GM23338 (cell line): Measurements from ENCODE around the gene ZBTB6. TPM values are rescaled to one million over a fixed set of nuclear protein-coding genes. Genes with fewer than 3 reads are reported as not detected.

Experiments used
- ATAC-seq: fragments of 200-7000 bp; cut with Tn5 transposase; 3 replicates; pipeline ENCODE4 v1.9.1; 2020
- DNase-seq: peaks from one replicate; pipeline ENCODE4 v3.0.0-alpha.2; 2015; ENCODE audit warnings: low spot score
- H2AFZ ChIP-seq: fragments of 200-600 bp; sonication (generic); 2 replicates; pipeline ENCODE4 v1.8.0; 2016; ENCODE audit warnings: antibody characterized with exemption, mild to moderate bottlenecking, moderate library complexity
- H3F3A ChIP-seq: fragments of 200-600 bp; sonication (generic); replicated peaks from 2 replicates; pipeline ENCODE4 v1.8.0; 2017; ENCODE audit warnings: antibody characterized with exemption, mixed run types, low read depth
- H3K27ac ChIP-seq: fragments of 200-600 bp; sonication (generic); 2 replicates; pipeline ENCODE4 v1.6.1; 2016; ENCODE audit warnings: low read depth
- H3K27me3 ChIP-seq: fragments of 200-600 bp; sonication (generic); 2 replicates; pipeline ENCODE4 v1.8.0; 2016; ENCODE audit warnings: mild to moderate bottlenecking, mixed run types, moderate library complexity; ENCODE audit not compliant: insufficient read depth
- H3K36me3 ChIP-seq: fragments of 200-600 bp; sonication (generic); 2 replicates; pipeline ENCODE4 v1.8.0; 2016; ENCODE audit warnings: mild to moderate bottlenecking; ENCODE audit not compliant: insufficient read depth
- H3K4me1 ChIP-seq: fragments of 200-600 bp; sonication (generic); 2 replicates; pipeline ENCODE4 v1.8.0; 2016; ENCODE audit warnings: mild to moderate bottlenecking, moderate library complexity; ENCODE audit not compliant: insufficient read depth
- H3K4me2 ChIP-seq: fragments of 200-600 bp; sonication (generic); 2 replicates; pipeline ENCODE4 v1.7.1; 2017; ENCODE audit warnings: mixed run types
- H3K4me3 ChIP-seq: fragments of 200-600 bp; sonication (generic); 2 replicates; pipeline ENCODE4 v1.6.1; 2016; ENCODE audit warnings: mixed run types
- H3K79me2 ChIP-seq: fragments of 200-600 bp; sonication (generic); replicated peaks from 2 replicates; pipeline ENCODE4 v1.8.0; 2017; ENCODE audit warnings: mild to moderate bottlenecking; ENCODE audit not compliant: insufficient read depth
- H3K9me2 ChIP-seq: fragments of 200-600 bp; sonication (generic); 2 replicates; pipeline ENCODE4 v1.8.0; 2017; ENCODE audit not compliant: insufficient read depth
- H4K20me1 ChIP-seq: fragments of 200-600 bp; sonication (generic); replicated peaks from 2 replicates; pipeline ENCODE4 v1.8.0; 2017; ENCODE audit warnings: mild to moderate bottlenecking; ENCODE audit not compliant: insufficient read depth
- H3K27ac Mint-ChIP-seq: 2 replicates; pipeline ENCODE4 v1.8.0; 2020; ENCODE audit warnings: inconsistent platforms, mild to moderate bottlenecking, moderate library complexity, mixed read lengths
- H3K27me3 Mint-ChIP-seq: 3 replicates; pipeline ENCODE4 v1.8.0; 2022; ENCODE audit warnings: low read depth, mild to moderate bottlenecking, moderate library complexity, mixed read lengths, inconsistent platforms; ENCODE audit not compliant: insufficient read depth, poor library complexity
- H3K36me3 Mint-ChIP-seq: 3 replicates; pipeline ENCODE4 v1.8.0; 2021; ENCODE audit warnings: low read depth, mild to moderate bottlenecking, inconsistent platforms, moderate library complexity, mixed read lengths
- H3K4me1 Mint-ChIP-seq: 3 replicates; pipeline ENCODE4 v1.8.0; 2020; ENCODE audit warnings: mild to moderate bottlenecking, inconsistent platforms, mixed read lengths
- H3K4me3 Mint-ChIP-seq: 3 replicates; pipeline ENCODE4 v1.8.0; 2021; ENCODE audit warnings: moderate library complexity, mild to moderate bottlenecking, inconsistent platforms, mixed read lengths
- H3K9me3 Mint-ChIP-seq: 3 replicates; pipeline ENCODE4 v1.8.0; 2020; ENCODE audit warnings: moderate library complexity, mild to moderate bottlenecking, inconsistent platforms, mixed read lengths
- CREB1 ChIP-seq: fragments of 250-450 bp; sonication (Bioruptor Pico); IDR thresholded peaks from 2 replicates; pipeline ENCODE4 v1.5.0; 2020; ENCODE audit warnings: low read depth, mild to moderate bottlenecking, moderate library complexity
- EZH2 ChIP-seq: fragments of 200-600 bp; sonication (generic); IDR thresholded peaks from one replicate; pipeline ENCODE4 v1.8.0; 2017; ENCODE audit warnings: antibody characterized with exemption, mild to moderate bottlenecking, low read depth; ENCODE audit not compliant: unreplicated experiment
- EZH2phosphoT487 ChIP-seq: fragments of 200-600 bp; sonication (generic); IDR thresholded peaks from one replicate; pipeline ENCODE4 v1.8.1; 2018; ENCODE audit warnings: antibody characterized with exemption; ENCODE audit not compliant: unreplicated experiment
- JUNB ChIP-seq: IDR thresholded peaks from one replicate; pipeline ENCODE4 v1.6.1; 2016; ENCODE audit warnings: antibody characterized with exemption; ENCODE audit not compliant: unreplicated experiment
- NANOG ChIP-seq: IDR thresholded peaks from 2 replicates; pipeline ENCODE4 v1.6.1; 2016; ENCODE audit warnings: antibody characterized with exemption, borderline replicate concordance
- POLR2AphosphoS5 ChIP-seq: IDR thresholded peaks from 2 replicates; pipeline ENCODE4 v1.6.1; 2016; ENCODE audit warnings: antibody characterized with exemption, low read depth
- STAT1 ChIP-seq: IDR thresholded peaks from one replicate; pipeline ENCODE4 v1.6.1; 2016; ENCODE audit warnings: antibody characterized with exemption; ENCODE audit not compliant: unreplicated experiment
- ZNF114 ChIP-seq: fragments of 250-450 bp; sonication (Bioruptor Pico); IDR thresholded peaks from 2 replicates; pipeline ENCODE4 v1.5.0; 2020; ENCODE audit warnings: mild to moderate bottlenecking, moderate library complexity
- ZNF331 ChIP-seq: fragments of 250-450 bp; sonication (Bioruptor Pico); IDR thresholded peaks from 2 replicates; pipeline ENCODE4 v1.5.0; 2020; ENCODE audit warnings: low read depth, mild to moderate bottlenecking, moderate library complexity
- polyA plus RNA-seq: library from polyadenylated mRNA; unstranded; fragments of >200 nt; fragmentation: Nextera tagmentation; extraction: Ambion mirVana; gene quantifications from 2 replicates; pipeline ENCODE4 v1.2.1, GENCODE V29; 2016
- total RNA-seq: library from RNA; depleted of rRNA; stranded (reverse); fragments of >200 nt; shearing (Covaris generic); gene quantifications from 2 replicates; pipeline ENCODE4 v1.2.3, GENCODE V29; 2014
- TF ChIP-seq, protein P1 (sequence below): IDR thresholded peaks from 2 replicates; pipeline ENCODE4 v1.6.1; 2016; ENCODE audit warnings: antibody characterized with exemption
- TF ChIP-seq, protein P2 (sequence below), 2 experiments: fragments of 200-600 bp in 1 of 2; sonication (generic) in 1 of 2; conservative IDR thresholded peaks; 2 replicates each; pipeline versions ENCODE4 v1.5.1 to v1.6.1; 2016 to 2017; ENCODE audit warnings: antibody characterized with exemption in 2 of 2, low read depth in 2 of 2, mild to moderate bottlenecking in 2 of 2, moderate library complexity in 1 of 2
- TF ChIP-seq, protein P3 (sequence below): fragments of 250-450 bp; sonication (Bioruptor Pico); IDR thresholded peaks from 2 replicates; pipeline ENCODE4 v1.5.0; 2020; ENCODE audit warnings: mild to moderate bottlenecking, moderate library complexity
- TF ChIP-seq, protein P4 (sequence below): IDR thresholded peaks from one replicate; pipeline ENCODE4 v1.6.1; 2018; ENCODE audit warnings: antibody characterized with exemption; ENCODE audit not compliant: unreplicated experiment

The ZBTB6 gene
- total and polyA plus RNA-seq, 2 experiments from 2014 or later: 4.0 to 12.7 TPM

DNA sequence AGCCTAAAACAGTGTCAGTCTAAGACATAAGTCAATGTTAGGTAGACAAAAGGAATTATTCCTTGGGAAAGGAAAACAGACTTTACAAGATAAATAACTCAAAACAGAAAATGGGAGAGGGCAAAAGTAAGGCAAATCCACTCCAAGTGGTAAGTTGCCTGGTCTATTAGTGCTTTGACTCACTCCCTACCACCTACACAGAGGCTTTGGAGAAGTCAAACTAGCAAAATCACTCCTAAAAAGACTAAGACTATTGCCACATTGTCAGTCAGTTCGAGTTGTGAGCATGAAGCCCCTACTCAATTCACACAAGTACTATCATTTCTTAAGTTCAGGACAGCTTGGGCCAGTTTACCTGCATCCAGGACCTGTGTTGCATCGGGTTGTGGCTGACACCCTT is 5.2 kb upstream of the ZBTB6 start:
- H3K4me1 Mint-ChIP-seq: peaks cover 13% of the 10 kb centered on the region
- H3K27ac Mint-ChIP-seq: no peak overlapping the region
- peaks cover 5% of the 10 kb centered on the region for H3K27me3 Mint-ChIP-seq
- DNase-seq (no peak), ATAC-seq (no peak)
- peaks cover 45% of the 10 kb centered on the region for H3K79me2 ChIP-seq
- no peaks in the 10 kb centered on the region for H3K9me2 ChIP-seq
- H3K27ac ChIP-seq: no peak overlapping the region
- 0 out of 2 replicates have a peak, but pooled peaks cover 4% of the 10 kb centered on the region for H3F3A ChIP-seq
- no peaks in the 10 kb centered on the region for H3K9me3 Mint-ChIP-seq
- no peak overlapping the region for H3K4me2 ChIP-seq
- TF ChIP-seq, protein P1, sequence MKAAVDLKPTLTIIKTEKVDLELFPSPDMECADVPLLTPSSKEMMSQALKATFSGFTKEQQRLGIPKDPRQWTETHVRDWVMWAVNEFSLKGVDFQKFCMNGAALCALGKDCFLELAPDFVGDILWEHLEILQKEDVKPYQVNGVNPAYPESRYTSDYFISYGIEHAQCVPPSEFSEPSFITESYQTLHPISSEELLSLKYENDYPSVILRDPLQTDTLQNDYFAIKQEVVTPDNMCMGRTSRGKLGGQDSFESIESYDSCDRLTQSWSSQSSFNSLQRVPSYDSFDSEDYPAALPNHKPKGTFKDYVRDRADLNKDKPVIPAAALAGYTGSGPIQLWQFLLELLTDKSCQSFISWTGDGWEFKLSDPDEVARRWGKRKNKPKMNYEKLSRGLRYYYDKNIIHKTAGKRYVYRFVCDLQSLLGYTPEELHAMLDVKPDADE: no peak
- no peak for TF ChIP-seq CREB1 (CRISPR knock-in tag)
- TF ChIP-seq, protein P2, sequence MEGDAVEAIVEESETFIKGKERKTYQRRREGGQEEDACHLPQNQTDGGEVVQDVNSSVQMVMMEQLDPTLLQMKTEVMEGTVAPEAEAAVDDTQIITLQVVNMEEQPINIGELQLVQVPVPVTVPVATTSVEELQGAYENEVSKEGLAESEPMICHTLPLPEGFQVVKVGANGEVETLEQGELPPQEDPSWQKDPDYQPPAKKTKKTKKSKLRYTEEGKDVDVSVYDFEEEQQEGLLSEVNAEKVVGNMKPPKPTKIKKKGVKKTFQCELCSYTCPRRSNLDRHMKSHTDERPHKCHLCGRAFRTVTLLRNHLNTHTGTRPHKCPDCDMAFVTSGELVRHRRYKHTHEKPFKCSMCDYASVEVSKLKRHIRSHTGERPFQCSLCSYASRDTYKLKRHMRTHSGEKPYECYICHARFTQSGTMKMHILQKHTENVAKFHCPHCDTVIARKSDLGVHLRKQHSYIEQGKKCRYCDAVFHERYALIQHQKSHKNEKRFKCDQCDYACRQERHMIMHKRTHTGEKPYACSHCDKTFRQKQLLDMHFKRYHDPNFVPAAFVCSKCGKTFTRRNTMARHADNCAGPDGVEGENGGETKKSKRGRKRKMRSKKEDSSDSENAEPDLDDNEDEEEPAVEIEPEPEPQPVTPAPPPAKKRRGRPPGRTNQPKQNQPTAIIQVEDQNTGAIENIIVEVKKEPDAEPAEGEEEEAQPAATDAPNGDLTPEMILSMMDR (conservative IDR thresholded peaks at IDR 0.05; ENCODE audit: low read depth in 2 of 2): no peak
- TF ChIP-seq, protein P3, sequence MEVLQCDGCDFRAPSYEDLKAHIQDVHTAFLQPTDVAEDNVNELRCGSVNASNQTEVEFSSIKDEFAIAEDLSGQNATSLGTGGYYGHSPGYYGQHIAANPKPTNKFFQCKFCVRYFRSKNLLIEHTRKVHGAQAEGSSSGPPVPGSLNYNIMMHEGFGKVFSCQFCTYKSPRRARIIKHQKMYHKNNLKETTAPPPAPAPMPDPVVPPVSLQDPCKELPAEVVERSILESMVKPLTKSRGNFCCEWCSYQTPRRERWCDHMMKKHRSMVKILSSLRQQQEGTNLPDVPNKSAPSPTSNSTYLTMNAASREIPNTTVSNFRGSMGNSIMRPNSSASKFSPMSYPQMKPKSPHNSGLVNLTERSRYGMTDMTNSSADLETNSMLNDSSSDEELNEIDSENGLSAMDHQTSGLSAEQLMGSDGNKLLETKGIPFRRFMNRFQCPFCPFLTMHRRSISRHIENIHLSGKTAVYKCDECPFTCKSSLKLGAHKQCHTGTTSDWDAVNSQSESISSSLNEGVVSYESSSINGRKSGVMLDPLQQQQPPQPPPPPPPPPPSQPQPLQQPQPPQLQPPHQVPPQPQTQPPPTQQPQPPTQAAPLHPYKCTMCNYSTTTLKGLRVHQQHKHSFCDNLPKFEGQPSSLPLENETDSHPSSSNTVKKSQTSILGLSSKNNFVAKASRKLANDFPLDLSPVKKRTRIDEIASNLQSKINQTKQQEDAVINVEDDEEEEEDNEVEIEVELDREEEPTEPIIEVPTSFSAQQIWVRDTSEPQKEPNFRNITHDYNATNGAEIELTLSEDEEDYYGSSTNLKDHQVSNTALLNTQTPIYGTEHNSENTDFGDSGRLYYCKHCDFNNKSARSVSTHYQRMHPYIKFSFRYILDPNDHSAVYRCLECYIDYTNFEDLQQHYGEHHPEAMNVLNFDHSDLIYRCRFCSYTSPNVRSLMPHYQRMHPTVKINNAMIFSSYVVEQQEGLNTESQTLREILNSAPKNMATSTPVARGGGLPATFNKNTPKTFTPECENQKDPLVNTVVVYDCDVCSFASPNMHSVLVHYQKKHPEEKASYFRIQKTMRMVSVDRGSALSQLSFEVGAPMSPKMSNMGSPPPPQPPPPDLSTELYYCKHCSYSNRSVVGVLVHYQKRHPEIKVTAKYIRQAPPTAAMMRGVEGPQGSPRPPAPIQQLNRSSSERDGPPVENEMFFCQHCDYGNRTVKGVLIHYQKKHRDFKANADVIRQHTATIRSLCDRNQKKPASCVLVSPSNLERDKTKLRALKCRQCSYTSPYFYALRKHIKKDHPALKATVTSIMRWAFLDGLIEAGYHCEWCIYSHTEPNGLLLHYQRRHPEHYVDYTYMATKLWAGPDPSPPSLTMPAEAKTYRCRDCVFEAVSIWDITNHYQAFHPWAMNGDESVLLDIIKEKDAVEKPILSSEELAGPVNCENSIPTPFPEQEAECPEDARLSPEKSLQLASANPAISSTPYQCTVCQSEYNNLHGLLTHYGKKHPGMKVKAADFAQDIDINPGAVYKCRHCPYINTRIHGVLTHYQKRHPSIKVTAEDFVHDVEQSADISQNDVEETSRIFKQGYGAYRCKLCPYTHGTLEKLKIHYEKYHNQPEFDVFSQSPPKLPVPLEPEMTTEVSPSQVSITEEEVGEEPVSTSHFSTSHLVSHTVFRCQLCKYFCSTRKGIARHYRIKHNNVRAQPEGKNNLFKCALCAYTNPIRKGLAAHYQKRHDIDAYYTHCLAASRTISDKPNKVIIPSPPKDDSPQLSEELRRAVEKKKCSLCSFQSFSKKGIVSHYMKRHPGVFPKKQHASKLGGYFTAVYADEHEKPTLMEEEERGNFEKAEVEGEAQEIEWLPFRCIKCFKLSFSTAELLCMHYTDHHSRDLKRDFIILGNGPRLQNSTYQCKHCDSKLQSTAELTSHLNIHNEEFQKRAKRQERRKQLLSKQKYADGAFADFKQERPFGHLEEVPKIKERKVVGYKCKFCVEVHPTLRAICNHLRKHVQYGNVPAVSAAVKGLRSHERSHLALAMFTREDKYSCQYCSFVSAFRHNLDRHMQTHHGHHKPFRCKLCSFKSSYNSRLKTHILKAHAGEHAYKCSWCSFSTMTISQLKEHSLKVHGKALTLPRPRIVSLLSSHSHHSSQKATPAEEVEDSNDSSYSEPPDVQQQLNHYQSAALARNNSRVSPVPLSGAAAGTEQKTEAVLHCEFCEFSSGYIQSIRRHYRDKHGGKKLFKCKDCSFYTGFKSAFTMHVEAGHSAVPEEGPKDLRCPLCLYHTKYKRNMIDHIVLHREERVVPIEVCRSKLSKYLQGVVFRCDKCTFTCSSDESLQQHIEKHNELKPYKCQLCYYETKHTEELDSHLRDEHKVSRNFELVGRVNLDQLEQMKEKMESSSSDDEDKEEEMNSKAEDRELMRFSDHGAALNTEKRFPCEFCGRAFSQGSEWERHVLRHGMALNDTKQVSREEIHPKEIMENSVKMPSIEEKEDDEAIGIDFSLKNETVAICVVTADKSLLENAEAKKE: no peak
- TF ChIP-seq EZH2: no peak
- no peak for TF ChIP-seq EZH2phosphoT487
- TF ChIP-seq JUNB: no peak
- TF ChIP-seq, protein P4, sequence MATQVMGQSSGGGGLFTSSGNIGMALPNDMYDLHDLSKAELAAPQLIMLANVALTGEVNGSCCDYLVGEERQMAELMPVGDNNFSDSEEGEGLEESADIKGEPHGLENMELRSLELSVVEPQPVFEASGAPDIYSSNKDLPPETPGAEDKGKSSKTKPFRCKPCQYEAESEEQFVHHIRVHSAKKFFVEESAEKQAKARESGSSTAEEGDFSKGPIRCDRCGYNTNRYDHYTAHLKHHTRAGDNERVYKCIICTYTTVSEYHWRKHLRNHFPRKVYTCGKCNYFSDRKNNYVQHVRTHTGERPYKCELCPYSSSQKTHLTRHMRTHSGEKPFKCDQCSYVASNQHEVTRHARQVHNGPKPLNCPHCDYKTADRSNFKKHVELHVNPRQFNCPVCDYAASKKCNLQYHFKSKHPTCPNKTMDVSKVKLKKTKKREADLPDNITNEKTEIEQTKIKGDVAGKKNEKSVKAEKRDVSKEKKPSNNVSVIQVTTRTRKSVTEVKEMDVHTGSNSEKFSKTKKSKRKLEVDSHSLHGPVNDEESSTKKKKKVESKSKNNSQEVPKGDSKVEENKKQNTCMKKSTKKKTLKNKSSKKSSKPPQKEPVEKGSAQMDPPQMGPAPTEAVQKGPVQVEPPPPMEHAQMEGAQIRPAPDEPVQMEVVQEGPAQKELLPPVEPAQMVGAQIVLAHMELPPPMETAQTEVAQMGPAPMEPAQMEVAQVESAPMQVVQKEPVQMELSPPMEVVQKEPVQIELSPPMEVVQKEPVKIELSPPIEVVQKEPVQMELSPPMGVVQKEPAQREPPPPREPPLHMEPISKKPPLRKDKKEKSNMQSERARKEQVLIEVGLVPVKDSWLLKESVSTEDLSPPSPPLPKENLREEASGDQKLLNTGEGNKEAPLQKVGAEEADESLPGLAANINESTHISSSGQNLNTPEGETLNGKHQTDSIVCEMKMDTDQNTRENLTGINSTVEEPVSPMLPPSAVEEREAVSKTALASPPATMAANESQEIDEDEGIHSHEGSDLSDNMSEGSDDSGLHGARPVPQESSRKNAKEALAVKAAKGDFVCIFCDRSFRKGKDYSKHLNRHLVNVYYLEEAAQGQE: no peak
- TF ChIP-seq ZNF331 (CRISPR knock-in tag): no peak
- no peak for TF ChIP-seq NANOG
- TF ChIP-seq ZNF114 (CRISPR knock-in tag): no peak
- no peak for TF ChIP-seq STAT1
- no peak for TF ChIP-seq POLR2AphosphoS5
- H2AFZ ChIP-seq: no peak overlapping the region
- peaks cover 12% of the 10 kb centered on the region for H3K4me1 ChIP-seq
- H3K4me3 ChIP-seq: no peak overlapping the region
- no peaks in the 10 kb centered on the region for H3K27me3 ChIP-seq
- peaks cover 16% of the 10 kb centered on the region; the same call in 1 of the 3 replicates for H3K36me3 Mint-ChIP-seq
- no peaks in the 10 kb centered on the region for H4K20me1 ChIP-seq
- no peak overlapping the region for H3K4me3 Mint-ChIP-seq
- H3K36me3 ChIP-seq: no peaks in the 10 kb centered on the region
